GM19193 (cell line): ENCODE measurements around the gene EMC6.
A peak's percentile ranks its signal among the peaks of the same experiment; 100 is the strongest.

ENCODE experiments used
- POLR2A ChIP-seq: IDR thresholded peaks from 4 replicates; pipeline ENCODE4 v1.6.1; 2011; ENCODE audit not compliant: insufficient read depth, insufficient read length; ENCODE audit errors: extremely low read depth

The EMC6 gene

DNA sequence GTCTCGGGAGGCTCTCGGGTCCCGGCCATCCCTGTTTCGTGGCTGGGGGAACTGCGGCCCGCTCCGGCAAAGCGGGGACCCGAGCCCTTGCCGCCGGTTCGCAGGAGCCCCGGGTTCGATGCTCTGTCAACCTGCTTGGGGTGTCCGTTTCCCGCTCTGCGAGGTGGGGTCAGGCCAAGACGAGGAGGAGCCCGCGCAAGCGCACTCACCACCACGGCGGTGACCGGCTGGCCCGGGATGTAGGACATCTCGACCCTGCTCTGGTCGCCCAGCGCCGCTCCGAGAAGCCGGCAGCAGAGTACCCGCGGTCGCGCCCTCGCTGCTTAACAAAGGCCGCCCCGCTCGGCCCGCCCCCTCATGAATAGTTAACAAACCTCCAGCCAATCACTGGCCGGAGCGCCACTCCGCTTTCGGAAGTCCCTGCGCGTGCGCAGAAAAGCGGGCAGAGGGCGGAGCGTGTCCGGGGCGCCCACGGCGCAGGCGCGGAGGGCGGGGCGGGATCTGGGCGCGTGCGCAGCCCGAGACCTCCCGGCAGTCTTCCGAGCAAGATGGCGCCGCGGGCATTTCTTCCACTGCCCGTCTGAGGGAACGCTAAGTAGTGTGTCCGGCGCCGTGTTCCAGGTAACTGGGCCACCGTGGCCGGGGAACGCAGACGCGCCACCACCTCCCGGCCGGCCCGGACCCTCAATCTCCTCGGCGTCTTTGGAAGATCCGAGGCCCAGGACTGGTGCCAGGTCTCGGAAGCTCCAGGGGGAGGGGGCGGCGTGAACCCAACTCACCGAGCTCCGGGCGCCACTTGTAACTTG is at the start of gene EMC6, which contains the start of gene TAX1BP3:
Gene EMC6, plus strand, starts transcription at position 534 of the 806 bp plus-strand sequence. CDS start 335 bp downstream, outside the sequence.
Gene TAX1BP3, minus strand, starts transcription at position 300 of the 806 bp plus-strand sequence. Its CDS starts 52 bp downstream, at position 248.
- TF ChIP-seq POLR2A: peak; percentile 92

DNA sequence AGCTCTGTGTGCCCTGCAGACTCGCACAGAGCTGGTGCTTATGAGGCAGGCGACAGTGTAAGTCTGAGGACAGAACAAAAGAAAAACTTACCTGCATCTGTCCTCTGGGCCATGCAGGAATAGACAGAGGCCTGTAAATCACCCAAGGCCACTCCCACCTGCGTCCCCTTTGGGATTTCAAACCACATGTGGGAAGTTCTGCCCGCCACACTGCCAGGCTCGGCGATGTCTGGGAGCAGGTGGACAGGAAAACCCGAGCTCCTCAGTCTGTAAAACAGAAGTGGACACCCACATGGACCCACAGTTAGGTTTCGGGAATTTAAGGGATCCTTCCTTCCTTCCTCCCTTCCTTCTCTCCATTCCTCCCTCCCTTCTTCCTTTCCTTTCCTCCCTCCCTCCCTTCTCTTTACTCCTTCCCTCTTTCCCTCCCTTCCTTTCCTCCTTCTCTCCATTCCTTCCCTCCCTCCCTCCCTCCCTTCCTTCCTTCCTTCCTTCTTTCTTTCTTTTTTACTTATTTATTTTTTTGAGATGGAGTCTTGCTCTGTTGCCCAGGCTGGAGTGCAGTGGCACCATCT is 47.4 kb upstream of the EMC6 start:
- no peak for TF ChIP-seq POLR2A

DNA sequence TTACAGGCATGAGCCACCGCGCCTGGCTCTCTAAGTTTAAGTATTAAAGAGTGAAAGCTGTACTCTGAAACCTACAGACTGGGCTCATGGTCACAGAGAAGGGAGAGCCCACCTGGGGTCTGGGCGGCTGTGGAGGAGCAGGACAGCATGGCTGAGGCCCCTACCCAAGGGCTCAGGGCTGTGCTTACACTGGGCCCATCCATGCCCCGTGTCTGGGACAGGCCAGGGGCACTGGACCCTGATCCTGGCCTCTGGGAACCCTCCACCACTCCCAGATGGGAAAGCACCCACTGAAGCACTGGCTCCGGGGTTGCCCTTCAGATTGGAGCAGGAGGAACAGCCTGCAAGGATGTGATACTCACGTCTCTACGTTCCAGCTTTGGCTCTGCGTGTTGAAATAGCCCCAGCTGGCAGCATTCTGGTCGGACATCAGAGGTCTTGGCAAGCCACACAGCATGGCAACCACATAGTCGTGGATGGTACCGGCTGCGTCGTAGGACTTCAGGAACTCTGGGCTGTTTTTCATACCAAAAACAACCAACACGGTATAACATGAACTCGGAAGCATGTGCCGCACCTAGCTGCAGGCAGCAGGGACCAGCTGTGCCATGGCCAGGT is 45.5 kb upstream of the EMC6 start:
- TF ChIP-seq POLR2A: no peak

DNA sequence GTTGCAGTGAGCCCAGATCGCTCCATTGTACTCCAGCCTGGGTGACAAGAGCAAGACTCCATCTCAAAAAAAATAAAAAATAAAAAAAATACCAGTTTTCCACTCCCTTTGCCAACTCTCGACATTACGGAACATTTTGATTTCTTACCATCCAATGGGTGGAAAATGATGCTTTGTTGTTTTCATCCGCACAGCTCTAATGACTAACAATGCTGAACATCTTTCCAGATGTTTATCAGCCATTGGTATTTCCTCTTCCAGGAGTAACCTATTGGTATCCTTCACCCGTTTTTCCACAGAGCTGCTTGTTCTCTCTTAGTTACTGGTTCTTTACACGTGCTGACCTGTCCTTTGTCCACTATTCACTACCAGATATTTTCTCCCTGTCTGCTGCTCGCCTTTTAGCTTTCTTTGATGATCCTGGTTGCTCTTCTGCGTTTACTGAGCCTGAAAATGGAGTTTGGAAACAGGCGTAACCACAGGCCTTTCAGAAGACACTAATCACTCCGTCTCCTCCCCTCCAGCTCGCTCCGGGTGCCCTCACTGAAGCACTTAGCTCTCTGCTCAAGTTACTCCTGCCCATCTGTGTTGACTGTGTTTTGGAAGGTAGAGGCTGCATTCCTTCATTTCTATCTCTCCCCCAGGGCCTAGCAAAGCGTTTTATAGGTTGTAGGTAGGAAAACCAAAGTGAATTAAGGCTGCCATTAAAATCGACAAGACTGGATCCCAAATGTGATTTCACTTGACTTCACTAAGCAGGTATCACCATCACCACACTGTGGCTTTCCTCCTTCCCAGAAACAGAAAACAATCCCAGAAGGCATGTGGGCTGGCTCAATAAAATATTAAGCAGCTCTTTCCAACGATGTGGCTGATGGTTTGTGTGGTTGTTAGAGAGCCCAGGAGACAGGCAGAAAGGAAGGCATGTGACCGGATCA is 41.5 kb upstream of the EMC6 start:
- TF ChIP-seq POLR2A: no peak

DNA sequence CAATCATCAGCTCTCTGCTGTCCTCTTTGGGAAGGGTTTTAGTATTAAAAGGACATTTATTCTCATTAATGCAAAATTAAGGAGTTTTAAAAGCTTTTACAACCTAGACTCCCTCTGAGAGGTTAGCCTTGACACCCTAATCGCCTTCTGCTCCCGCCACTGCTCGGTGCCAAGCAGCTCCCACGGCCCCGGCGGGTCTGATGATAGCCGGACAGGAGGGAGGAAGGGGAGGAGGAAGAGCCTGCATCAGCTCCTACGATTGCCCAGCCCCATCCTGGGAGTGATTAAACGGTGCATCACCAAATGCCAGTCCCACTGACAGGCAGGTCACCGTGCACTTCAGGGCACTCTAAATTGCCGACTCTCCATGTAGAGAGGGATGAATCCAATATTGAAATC is 40.8 kb upstream of the EMC6 start:
- no peak for TF ChIP-seq POLR2A

DNA sequence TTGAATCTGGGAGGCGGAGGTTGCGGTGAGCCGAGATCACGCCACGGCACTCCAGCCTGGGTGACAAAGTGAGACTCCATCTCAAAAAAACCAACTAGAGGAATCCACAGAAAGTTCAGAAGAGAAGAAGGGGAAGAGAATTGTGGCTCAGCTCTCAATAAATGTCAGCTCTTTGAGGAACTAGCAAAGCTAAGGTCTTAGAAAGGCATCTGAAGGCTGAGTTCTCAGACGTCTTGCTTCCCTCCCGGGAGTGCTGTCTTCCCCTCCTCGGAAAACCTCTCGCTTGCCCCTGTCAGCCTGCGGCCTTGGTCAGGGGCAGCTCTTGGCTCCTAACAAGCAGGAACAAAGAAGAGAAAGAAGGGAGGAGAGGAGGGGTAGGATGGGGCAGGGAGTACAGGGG is 37.8 kb upstream of the EMC6 start:
- TF ChIP-seq POLR2A: no peak

DNA sequence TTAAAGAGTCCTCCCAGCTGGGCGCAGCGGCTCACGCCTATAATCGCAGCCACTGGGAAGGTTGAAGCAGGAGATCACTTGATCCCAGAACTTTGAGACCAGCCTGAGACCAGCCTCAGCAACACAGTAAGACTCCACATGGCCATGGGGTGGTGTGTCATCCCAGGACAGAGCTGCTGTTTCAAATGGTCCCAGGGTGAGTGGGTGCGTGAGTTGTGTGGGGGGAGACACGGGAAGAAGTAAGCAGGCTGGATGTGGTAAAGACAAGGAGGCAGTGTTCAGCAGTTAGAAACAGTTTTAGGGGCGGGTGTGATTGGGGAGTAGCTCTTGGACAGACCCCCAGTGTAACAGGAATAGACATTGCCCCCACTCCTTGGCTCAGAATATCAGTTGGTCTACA is 36.3 kb upstream of the EMC6 start:
- no peak for TF ChIP-seq POLR2A

DNA sequence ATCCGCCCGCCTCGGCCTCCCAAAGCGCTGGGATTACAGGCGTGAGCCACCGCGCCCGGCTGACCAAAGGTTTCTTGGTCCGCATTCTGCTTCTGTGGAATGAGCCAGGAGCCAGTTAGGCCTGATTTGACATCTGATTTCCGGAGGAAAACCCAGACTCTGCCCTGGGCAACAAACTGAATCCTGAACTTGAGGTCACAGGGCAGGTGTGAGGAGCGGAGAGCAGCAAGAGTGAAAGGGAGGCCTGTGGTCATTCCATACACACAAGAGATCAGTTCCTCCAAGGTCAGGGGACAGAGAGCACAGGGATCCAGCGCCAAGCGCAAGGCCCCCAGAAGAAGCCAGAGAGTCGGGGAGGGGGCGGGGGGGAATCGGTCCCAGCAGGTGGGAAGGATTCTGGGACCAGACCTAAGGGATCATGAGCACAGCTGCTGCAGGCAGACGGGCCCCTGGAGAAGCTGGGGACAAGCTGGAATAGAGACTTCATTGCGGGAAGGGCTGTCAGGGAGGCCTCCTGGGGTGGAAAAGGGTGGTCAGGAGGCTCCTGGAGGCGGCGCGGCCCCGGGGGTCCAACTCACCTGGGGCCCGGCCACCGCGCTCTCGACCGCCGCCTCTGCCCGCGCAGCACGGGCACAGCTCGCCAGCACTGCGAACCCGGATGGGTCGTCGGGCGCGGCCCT is 33.0 kb upstream of the EMC6 start:
- TF ChIP-seq POLR2A: no peak

DNA sequence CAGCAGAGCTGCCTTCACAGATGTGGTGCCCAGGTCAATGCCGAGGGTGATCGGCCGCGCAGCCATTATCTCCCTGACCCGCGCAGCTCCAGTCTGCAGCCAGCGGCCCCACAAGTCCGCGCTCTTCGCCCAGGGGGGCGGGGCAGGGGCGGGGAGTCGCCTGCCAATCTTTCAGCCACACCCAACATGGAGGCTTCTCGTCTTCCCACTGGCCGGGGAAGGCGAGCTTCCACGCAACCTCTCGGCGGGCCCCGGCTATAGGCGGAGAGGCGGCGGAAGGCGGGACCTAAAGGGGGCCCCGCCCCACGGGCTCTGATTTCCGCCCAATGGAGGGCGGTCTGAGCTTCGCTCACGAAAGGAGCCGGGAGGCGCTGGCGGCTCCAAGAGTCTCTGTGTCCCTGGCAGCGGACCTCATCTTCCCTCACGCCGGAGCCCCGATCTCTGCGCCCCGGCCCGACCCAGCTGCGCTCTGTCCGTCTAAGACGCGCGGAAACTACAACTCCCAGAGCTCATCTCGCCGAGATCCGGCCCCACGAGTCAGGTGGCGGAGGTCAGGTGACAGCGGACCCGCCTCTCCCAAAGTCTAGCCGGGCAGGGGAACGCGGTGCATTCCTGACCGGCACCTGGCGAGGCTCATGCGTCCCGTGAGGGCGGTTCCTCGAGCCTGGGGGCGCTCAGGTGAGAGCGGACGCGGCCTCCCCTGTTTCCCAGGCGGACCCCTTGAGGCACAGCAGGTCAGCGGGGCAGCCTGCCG is 32.3 kb upstream of the EMC6 start, which contains the start of the genes CTNS and SHPK:
Gene CTNS, plus strand, starts transcription at position 607 of the 754 bp plus-strand sequence. CDS start 3,447 bp downstream, outside the sequence.
Gene SHPK, minus strand, starts transcription at position 97 of the 754 bp plus-strand sequence. Its CDS starts 31 bp downstream, at position 66.
- TF ChIP-seq POLR2A: peak; percentile 75

DNA sequence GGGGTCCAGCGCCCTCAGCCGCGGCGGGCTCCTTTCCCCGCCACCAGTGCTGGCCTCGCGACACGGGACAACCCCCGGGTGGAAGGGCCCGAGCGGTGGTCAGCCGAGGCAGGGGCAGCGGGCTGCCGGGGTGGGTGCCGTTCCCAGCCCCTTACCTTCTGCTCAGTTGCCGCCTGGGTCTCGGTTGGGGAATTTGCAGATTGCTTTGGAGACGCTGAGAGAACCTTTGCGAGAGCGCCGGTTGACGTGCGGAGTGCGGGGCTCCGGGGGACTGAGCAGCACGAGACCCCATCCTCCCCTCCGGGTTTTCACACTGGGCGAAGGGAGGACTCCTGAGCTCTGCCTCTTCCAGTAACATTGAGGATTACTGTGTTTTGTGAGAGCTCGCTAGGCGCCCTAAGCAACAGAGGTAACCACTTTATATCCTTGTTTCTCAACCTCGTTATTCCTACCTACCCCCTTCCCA is 31.7 kb upstream of the EMC6 start:
- no peak for TF ChIP-seq POLR2A

DNA sequence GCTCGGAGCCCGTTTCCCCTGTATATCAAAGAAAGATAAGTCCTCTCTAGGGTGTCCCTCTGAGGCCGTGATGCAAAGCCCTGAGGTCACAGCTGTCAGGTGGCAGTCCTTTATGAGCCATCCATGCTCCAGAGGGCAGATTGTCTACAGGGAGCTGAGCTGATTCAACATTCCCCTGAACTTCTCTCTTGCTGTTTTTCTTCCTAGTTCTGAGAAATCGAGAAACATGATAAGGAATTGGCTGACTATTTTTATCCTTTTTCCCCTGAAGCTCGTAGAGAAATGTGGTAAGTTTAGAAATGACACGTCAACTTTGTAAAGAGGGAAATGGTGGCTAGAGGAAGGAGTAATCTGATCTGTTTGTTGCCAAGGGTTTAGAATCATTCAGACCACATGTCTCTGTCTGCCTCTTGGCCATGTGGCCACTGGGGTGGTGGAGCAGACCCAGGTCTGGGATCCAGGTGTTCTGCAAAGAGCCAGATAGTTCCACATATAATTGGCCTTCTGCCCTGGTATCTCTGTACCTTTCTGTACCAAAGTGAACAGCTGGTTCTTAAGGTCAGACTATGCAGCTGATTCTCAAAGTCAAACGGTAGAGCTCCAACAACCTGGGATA is 28.5 kb upstream of the EMC6 start:
- no peak for TF ChIP-seq POLR2A

DNA sequence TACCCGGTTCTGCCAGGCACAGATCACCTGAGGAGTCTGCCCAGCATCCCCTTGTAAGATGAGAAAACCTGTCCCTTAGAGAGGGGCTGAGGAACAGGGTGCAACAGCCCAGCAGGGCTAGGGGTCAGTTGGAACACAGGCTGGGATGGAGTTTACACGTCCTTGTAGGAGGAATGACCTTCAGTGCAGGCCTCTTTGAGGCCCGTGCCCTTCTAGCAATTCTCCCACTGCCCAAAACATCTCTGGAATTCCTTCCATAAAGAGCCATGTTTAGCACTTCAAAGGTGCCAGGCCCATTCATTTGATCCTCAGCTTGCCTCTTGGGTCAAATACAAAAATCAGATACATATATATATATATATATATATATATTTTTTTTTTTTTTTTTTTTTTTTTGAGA is 27.6 kb upstream of the EMC6 start:
- no peak for TF ChIP-seq POLR2A
